ENCODE measurements around the gene BRIX1. TPM values are rescaled to one million over a fixed set of nuclear protein-coding genes. Genes with fewer than 3 reads are reported as not detected.
"Not testable (repeated sequence)": the region's sequence is repeated elsewhere in the genome, so short reads cannot be mapped to it uniquely, and the experiment has no call there.

The BRIX1 gene
- total and polyA plus RNA-seq, 2 experiments from 2014 or later, result 39.7 to 45.8 TPM

GRCh38 chr5:34970552-34970951 is 55.0 kb downstream of the BRIX1 start:
- H3K4me2 ChIP-seq (ENCODE audit: unreplicated experiment), result no peak overlapping the region
- no peaks in the 10 kb centered on the region for H3K4me1 ChIP-seq (ENCODE audit: insufficient read depth)
- H3K4me3 ChIP-seq, result no peak overlapping the region
- WGBS, 2 experiments (ENCODE audit: low coverage in 1 of 2, low lambda C conversion rate in 2 of 2, missing lambda C conversion rate in 2 of 2), result 87 to 94% methylated on average over 1 of the region's 1 CpG
- H2AFZ ChIP-seq, result no peak overlapping the region
- H3K27ac ChIP-seq, result no peak overlapping the region
- no peak for TF ChIP-seq EZH2phosphoT487 (IDR thresholded peaks at IDR 0.05; ENCODE audit: insufficient read depth, low read depth)
- H3F3A ChIP-seq (ENCODE audit: insufficient read depth), result no peaks in the 10 kb centered on the region; the same call in 1 of the 2 replicates
- no peaks in the 10 kb centered on the region for H3K27me3 ChIP-seq (replicated peaks; ENCODE audit: insufficient read depth)
- no peaks in the 10 kb centered on the region for H3K36me3 ChIP-seq (ENCODE audit: low read depth)
- no peaks in the 10 kb centered on the region for H3K79me2 ChIP-seq (ENCODE audit: insufficient read depth)
- no peak for DNase-seq
- H3K9me2 ChIP-seq (ENCODE audit: insufficient read depth), result no peaks in the 10 kb centered on the region
- H3K9ac ChIP-seq, result no peak overlapping the region
- H3K9me3 ChIP-seq (ENCODE audit: low read depth), result no peaks in the 10 kb centered on the region
- H4K20me1 ChIP-seq (ENCODE audit: insufficient read depth), result no peaks in the 10 kb centered on the region
- in situ Hi-C loops (cut with MboI), result no loop called here

DNA sequence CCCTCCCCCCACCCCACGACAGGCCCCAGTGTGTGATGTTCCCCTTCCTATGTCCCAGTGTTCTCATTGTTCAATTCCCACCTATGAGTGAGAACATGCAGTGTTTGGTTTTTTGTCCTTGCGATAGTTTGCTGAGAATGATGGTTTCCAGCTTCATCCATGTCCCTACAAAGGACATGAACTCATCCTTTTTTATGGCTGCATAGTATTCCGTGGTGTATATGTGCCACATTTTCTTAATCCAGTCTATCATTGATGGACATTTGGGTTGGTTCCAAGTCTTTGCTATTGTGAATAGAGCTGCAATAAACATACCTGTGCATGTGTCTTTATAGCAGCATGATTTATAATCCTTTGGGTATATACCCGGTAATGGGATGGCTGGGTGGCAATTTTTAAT is 56.1 kb downstream of the BRIX1 start:
- DNase-seq; H3K9me2 ChIP-seq (ENCODE audit: insufficient read depth); H3K27ac ChIP-seq; H3K4me2 ChIP-seq (ENCODE audit: unreplicated experiment); in situ Hi-C loops (cut with MboI); H3K4me3 ChIP-seq; H3K36me3 ChIP-seq (ENCODE audit: low read depth); H3F3A ChIP-seq (ENCODE audit: insufficient read depth); H2AFZ ChIP-seq; H3K9me3 ChIP-seq (ENCODE audit: low read depth); H3K9ac ChIP-seq; H4K20me1 ChIP-seq (ENCODE audit: insufficient read depth); H3K4me1 ChIP-seq (ENCODE audit: insufficient read depth); H3K79me2 ChIP-seq (ENCODE audit: insufficient read depth); H3K27me3 ChIP-seq (replicated peaks; ENCODE audit: insufficient read depth): not testable (repeated sequence)
- WGBS, 2 experiments (ENCODE audit: low coverage in 1 of 2, low lambda C conversion rate in 2 of 2, missing lambda C conversion rate in 2 of 2), result 93 to 98% methylated on average over 3 to 4 of the region's 4 CpGs

Other genes starting within 250 kb of the BRIX1 start
- gene TTC23L, start 76.5 kb upstream of the BRIX1 start, total RNA-seq (2014; rRNA removed; shearing (Covaris generic)), result under 0.01 TPM in 1 of 2 replicates, not detected in the other
- gene TTC23L, start 76.5 kb upstream of the BRIX1 start, polyA plus RNA-seq (2016; fragmentation: Nextera tagmentation; extraction: Ambion mirVana), result not detected in 2 replicates
- gene RAD1, start 207 bp upstream of the BRIX1 start, total RNA-seq (2014; rRNA removed; shearing (Covaris generic)), result 26.3 and 42.9 TPM in 2 replicates
- gene RAD1, start 207 bp upstream of the BRIX1 start, polyA plus RNA-seq (2016; fragmentation: Nextera tagmentation; extraction: Ambion mirVana), result 53.6 and 56.4 TPM in 2 replicates
- gene DNAJC21, start 13.8 kb downstream of the BRIX1 start, total RNA-seq (2014; rRNA removed; shearing (Covaris generic)), result 26.2 and 30.4 TPM in 2 replicates
- gene DNAJC21, start 13.8 kb downstream of the BRIX1 start, polyA plus RNA-seq (2016; fragmentation: Nextera tagmentation; extraction: Ambion mirVana), result 15.3 and 15.5 TPM in 2 replicates
- gene AGXT2, start 132.2 kb downstream of the BRIX1 start, total RNA-seq (2014; rRNA removed; shearing (Covaris generic)), result not detected in 2 replicates
- not detected in 2 replicates for gene AGXT2, start 132.2 kb downstream of the BRIX1 start, polyA plus RNA-seq (2016; fragmentation: Nextera tagmentation; extraction: Ambion mirVana)